ENCODE data around the gene PHF20.

- TF ChIP-seq CTCF (IDR thresholded peaks at IDR 0.05) (no peak), EP300 (IDR thresholded peaks at IDR 0.05) (no peak), POLR2A (IDR thresholded peaks at IDR 0.05) (no peak)
Measured at GRCh38 chr20:35881676-35882075, 109.9 kb downstream of the PHF20 start.

Measured in ovary (tissue), 3 donors.